SK-N-SH treated with all-trans-retinoic acid at 6 μM for 48 hours (cell line): Measurements from ENCODE around the gene GRID1.

Source experiments
- OSR1 ChIP-seq: fragments of 250-450 bp; sonication (Bioruptor Pico); IDR thresholded peaks from 2 replicates; pipeline ENCODE4 v1.8.0; 2022; ENCODE audit warnings: moderate library complexity, mild to moderate bottlenecking, inconsistent platforms
- POU6F1 ChIP-seq: fragments of 250-450 bp; sonication (Bioruptor Pico); IDR thresholded peaks from 2 replicates; pipeline ENCODE4 v1.8.0; 2021; ENCODE audit warnings: low read depth, mild to moderate bottlenecking, moderate library complexity, borderline replicate concordance
- PPARA ChIP-seq: fragments of 250-450 bp; sonication (Bioruptor Pico); IDR thresholded peaks from 2 replicates; pipeline ENCODE4 v1.5.0; 2020; ENCODE audit warnings: mild to moderate bottlenecking, borderline replicate concordance
- RARB ChIP-seq: fragments of 250-450 bp; sonication (Bioruptor Pico); IDR thresholded peaks from 2 replicates; pipeline ENCODE4 v1.8.0; 2021; ENCODE audit warnings: mild to moderate bottlenecking, moderate library complexity
- SNAI2 ChIP-seq: fragments of 250-450 bp; sonication (Bioruptor Pico); IDR thresholded peaks from 2 replicates; pipeline ENCODE4 v1.5.0; 2020; ENCODE audit warnings: mild to moderate bottlenecking, moderate library complexity

- no peak for TF ChIP-seq OSR1 (CRISPR knock-in tag)
- TF ChIP-seq SNAI2 (CRISPR knock-in tag) = no peak
- no peak for TF ChIP-seq POU6F1
- no peak for TF ChIP-seq RARB (CRISPR knock-in tag)
- TF ChIP-seq PPARA = no peak
These were observed 1.9 kb downstream of the GRID1 start for GRCh38 chr10:86364491-86365345.
